HG03095 (cell line): ENCODE results near the gene COL23A1.

Source experiments
- ATAC-seq: cut with Tn5 transposase; IDR thresholded peaks from one replicate; pipeline ENCODE4 v1.9.1; 2021; ENCODE audit warnings: moderate library complexity; ENCODE audit not compliant: unreplicated experiment

Gene COL23A1

GRCh38 chr5:178428341-178429155 lies 161.6 kb downstream of the COL23A1 start:
- no peak for ATAC-seq

- no peak for ATAC-seq
Observed at GRCh38 chr5:178427576-178428197, 162.5 kb downstream of the COL23A1 start.

GRCh38 chr5:178426326-178427130 lies 163.7 kb downstream of the COL23A1 start:
- no peak for ATAC-seq

- no peak for ATAC-seq
Observed at GRCh38 chr5:178425621-178426068, 164.5 kb downstream of the COL23A1 start.

- ATAC-seq: no peak
Observed at GRCh38 chr5:178424810-178425177, 165.4 kb downstream of the COL23A1 start.

GRCh38 chr5:178423901-178424809 lies 166.0 kb downstream of the COL23A1 start:
- ATAC-seq: no peak

- ATAC-seq: no peak
Observed at GRCh38 chr5:178423431-178423830, 166.8 kb downstream of the COL23A1 start.

GRCh38 chr5:178422400-178422775 lies 167.8 kb downstream of the COL23A1 start:
- ATAC-seq: no peak

- no peak for ATAC-seq
Observed at GRCh38 chr5:178421699-178422399, 168.3 kb downstream of the COL23A1 start.

GRCh38 chr5:178421128-178421527 lies 169.1 kb downstream of the COL23A1 start:
- ATAC-seq: no peak

- no peak for ATAC-seq
Observed at GRCh38 chr5:178420354-178420781, 169.8 kb downstream of the COL23A1 start.

GRCh38 chr5:178419651-178420050 lies 170.5 kb downstream of the COL23A1 start:
- ATAC-seq: no peak

- ATAC-seq: no peak
Observed at GRCh38 chr5:178419196-178419595, 171.0 kb downstream of the COL23A1 start.

- no peak for ATAC-seq
Observed at GRCh38 chr5:178418471-178419010, 171.7 kb downstream of the COL23A1 start.

GRCh38 chr5:178418031-178418430 lies 172.2 kb downstream of the COL23A1 start:
- no peak for ATAC-seq

- no peak for ATAC-seq
Observed at GRCh38 chr5:178417391-178417811, 172.8 kb downstream of the COL23A1 start.

- ATAC-seq: no peak
Observed at GRCh38 chr5:178416919-178417318, 173.3 kb downstream of the COL23A1 start.

GRCh38 chr5:178416206-178416882 lies 173.8 kb downstream of the COL23A1 start:
- no peak for ATAC-seq

GRCh38 chr5:178415353-178415752 lies 174.8 kb downstream of the COL23A1 start:
- ATAC-seq: no peak
